Omental fat pad (tissue), 4 donors: Measurements from ENCODE around the gene DENND4C. TPM values are rescaled to one million over a fixed set of nuclear protein-coding genes. Genes with fewer than 3 reads are reported as not detected.

Experiments
- ATAC-seq: fragments of 150-250 bp; one replicate; pipeline ENCODE4 v1.9.1; 2016; ENCODE audit warnings: mild to moderate bottlenecking, moderate library complexity; ENCODE audit not compliant: low FRiP score
- DNase-seq: peaks from one replicate; pipeline ENCODE4 v3.0.0-alpha.2; 2019; ENCODE audit warnings: low spot score
- total RNA-seq, 4 donors: library from RNA; depleted of rRNA; stranded (reverse); fragments of >200 nt; gene quantifications; one replicate each; pipeline ENCODE4 v1.1.0, GENCODE V29; 2016
- TF ChIP-seq, protein P1 (sequence below), 3 donors: fragments of 450-650 bp; IDR thresholded peaks; one replicate each; pipeline ENCODE4 v1.5.1; 2016 to 2017; ENCODE audit warnings: antibody characterized with exemption in 3 of 3, mild to moderate bottlenecking in 3 of 3, moderate library complexity in 2 of 3

DENND4C gene
- total RNA-seq, 4 donors from 2014 or later: 80.0 to 133 (median 113) TPM

DNA sequence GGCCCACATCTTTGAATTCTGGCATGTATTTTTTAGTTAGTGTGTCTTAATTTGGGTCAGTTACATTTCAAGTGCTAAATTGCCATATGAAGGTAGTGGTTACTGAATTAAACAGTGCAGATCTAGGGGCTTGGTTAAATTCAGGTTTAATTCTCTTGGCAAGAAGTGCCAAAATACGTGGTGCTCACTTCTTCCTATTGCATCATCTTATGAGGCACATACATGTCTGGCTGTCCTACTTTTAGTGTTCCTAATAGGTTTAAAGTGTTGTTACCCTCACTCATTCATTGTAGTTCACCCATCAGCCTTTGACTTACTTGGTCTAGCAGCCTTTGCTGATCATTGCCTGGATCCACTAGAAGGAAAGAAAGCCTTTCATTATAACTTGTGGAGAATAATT is 90.0 kb downstream of the DENND4C start:
- DNase-seq (no peak), ATAC-seq (no peak)
- TF ChIP-seq, protein P1, sequence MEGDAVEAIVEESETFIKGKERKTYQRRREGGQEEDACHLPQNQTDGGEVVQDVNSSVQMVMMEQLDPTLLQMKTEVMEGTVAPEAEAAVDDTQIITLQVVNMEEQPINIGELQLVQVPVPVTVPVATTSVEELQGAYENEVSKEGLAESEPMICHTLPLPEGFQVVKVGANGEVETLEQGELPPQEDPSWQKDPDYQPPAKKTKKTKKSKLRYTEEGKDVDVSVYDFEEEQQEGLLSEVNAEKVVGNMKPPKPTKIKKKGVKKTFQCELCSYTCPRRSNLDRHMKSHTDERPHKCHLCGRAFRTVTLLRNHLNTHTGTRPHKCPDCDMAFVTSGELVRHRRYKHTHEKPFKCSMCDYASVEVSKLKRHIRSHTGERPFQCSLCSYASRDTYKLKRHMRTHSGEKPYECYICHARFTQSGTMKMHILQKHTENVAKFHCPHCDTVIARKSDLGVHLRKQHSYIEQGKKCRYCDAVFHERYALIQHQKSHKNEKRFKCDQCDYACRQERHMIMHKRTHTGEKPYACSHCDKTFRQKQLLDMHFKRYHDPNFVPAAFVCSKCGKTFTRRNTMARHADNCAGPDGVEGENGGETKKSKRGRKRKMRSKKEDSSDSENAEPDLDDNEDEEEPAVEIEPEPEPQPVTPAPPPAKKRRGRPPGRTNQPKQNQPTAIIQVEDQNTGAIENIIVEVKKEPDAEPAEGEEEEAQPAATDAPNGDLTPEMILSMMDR (IDR thresholded peaks at IDR 0.05): no peak

DNA sequence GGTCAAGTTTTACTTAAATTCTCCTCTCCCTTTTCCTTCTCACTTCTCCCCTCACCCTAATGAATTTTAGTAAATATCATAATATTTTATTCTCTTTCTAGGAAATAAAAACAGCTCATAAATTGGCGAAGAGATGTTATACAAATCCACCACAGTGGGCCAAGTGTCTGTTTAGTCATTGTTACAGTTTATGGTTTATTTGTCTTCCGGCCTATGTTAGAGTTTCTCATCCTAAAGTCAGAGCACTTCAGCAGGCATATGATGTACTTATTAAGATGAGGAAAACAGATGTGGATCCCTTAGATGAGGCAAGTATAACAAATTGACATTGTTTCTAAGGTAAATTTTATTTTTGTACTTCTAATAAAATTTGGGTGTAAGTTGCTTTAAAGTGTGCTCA is 101.4 kb downstream of the DENND4C start:
- ATAC-seq (no peak), DNase-seq (no peak)
- TF ChIP-seq, protein P1 (IDR thresholded peaks at IDR 0.05): no peak

DNA sequence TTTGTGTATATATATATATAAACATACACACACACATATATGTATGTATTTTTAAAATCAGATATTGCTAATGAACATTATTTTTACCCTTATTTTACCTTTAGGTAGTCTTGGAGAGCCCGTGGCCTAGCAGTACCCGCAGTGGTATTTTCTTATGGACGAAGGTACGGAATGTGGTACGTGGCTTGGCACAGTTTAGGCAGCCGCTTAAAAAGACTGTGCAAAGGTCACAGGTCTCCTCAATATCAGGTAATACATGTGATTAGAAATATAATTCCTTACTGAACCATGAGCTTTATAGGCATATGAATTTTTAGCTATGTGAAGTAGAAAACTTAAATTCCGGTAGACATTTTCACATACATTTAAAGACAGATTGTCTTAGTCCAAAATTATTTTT is 105.7 kb downstream of the DENND4C start:
- DNase-seq (no peak), ATAC-seq (no peak)
- TF ChIP-seq, protein P1 (IDR thresholded peaks at IDR 0.05): no peak

DNA sequence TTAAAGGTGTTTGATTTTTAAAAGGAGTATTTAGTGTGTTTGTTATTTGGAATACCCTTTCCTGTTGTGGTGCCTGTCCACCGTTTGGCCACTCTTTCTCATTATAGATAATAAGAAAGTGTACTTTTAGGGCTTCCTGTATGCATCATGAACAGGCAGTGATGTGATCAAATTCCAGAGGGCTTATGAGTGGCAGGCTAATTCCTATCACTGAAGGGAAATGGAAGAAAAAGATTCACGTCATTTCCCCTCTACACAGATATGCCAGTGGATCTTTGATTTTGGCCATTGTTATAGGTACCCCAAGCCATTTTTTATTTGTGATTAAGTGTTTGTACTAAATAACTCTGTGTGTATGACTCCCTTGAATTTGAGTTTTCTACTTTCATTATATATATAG is 112.5 kb downstream of the DENND4C start:
- no peak for ATAC-seq
- no peak for DNase-seq
- TF ChIP-seq, protein P1 (IDR thresholded peaks at IDR 0.05): no peak

DNA sequence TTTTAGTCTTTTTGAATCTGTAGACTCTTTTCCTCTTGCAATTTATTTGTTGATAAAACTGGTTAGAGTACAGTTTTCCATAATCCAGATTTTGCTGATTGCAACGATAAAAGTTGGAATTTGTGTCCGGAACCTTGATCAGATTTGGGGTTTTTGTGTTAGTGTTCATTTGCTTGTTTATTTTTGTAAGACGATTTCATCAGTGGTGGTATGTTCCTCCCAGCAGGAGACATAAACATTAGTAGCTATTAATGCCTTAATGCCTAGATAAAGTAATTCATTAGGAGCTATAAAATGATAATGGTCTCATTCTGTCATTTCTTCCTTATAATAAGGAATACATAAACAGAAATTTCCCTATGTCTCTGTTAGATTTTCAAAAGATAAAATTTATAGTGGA is 128.2 kb downstream of the DENND4C start:
- DNase-seq (no peak), ATAC-seq (no peak)
- TF ChIP-seq, protein P1 (IDR thresholded peaks at IDR 0.05): no peak

DNA sequence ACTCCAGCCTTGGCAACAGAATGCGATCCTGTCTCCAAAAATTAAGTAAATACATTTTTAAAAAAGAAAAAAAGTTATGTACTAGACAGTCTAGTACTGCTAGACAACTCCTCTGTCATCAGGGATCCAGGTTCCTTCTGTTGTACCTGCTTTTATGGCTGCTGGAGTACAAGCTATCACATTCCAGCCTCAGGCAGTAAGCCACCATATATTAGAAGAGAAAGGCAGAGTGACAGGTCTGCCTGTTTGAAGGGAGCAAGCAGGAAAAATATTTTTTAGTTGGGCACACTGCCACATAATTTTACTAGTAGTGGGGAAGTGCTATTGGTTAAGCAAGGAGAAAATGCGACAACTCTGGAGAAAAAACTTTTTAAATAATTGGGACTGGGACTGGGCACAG is 138.6 kb downstream of the DENND4C start:
- ATAC-seq (no peak), DNase-seq (no peak)
- TF ChIP-seq, protein P1 (IDR thresholded peaks at IDR 0.05): no peak

DNA sequence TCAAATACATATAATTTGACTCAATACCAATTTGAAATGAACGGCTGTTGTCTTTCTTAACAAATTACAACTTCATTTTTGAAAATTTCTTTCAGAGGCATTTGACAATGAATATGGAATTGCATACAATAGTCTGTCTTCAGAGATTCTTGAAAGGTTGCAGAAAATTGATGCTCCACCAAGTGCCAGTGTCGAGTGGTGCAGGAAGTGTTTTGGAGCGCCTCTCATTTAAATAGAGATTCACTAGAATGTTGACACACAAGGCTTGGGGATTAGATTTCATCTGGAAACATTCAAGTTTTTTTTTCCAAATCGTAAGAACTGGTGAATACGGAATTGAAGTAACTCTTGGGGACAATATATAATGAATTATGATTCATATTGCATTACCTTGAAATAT is 141.4 kb downstream of the DENND4C start:
- DNase-seq (no peak), ATAC-seq (no peak)
- TF ChIP-seq, protein P1 (IDR thresholded peaks at IDR 0.05): no peak
